HL-60 (cell line): Measurements from ENCODE around the gene MAEA.

Experiments
- REST ChIP-seq: IDR thresholded peaks from 2 replicates; pipeline ENCODE4 v1.6.1; 2012; ENCODE audit warnings: low read depth; ENCODE audit not compliant: insufficient replicate concordance
- TF ChIP-seq, protein P1 (sequence below): IDR thresholded peaks from one replicate; pipeline ENCODE4 v1.5.1; 2011; ENCODE audit warnings: low read length, control low read depth, inconsistent platforms; ENCODE audit not compliant: insufficient read depth

DNA sequence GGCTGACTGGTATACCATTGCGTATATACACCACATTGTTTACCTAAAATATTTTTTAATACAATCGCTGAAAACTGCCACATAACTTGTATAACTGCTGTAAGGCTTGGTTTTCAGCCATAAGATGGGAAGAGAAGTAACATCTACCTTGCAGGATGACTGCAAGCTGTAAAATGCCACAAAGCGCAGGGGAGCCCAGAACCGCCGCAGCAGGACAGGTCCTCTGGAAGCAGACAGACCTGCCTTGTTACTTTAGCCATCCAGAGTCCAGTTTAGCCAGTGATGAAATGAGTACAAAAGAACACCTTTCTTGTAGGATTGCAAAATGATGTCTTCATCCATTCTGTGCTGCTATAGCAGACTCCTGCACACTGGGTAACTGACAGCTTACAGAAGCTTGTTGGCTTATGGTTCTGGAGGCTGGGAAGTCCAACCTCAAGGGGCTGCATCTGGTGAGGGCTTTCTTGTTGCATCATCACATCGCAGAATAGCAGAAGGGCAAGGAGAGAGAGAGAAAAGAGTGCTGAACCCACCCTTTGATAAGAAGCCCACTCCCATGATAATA, 36.7 kb upstream of the MAEA start:
- TF ChIP-seq, protein P1, sequence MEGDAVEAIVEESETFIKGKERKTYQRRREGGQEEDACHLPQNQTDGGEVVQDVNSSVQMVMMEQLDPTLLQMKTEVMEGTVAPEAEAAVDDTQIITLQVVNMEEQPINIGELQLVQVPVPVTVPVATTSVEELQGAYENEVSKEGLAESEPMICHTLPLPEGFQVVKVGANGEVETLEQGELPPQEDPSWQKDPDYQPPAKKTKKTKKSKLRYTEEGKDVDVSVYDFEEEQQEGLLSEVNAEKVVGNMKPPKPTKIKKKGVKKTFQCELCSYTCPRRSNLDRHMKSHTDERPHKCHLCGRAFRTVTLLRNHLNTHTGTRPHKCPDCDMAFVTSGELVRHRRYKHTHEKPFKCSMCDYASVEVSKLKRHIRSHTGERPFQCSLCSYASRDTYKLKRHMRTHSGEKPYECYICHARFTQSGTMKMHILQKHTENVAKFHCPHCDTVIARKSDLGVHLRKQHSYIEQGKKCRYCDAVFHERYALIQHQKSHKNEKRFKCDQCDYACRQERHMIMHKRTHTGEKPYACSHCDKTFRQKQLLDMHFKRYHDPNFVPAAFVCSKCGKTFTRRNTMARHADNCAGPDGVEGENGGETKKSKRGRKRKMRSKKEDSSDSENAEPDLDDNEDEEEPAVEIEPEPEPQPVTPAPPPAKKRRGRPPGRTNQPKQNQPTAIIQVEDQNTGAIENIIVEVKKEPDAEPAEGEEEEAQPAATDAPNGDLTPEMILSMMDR, result no peak
- no peak for TF ChIP-seq REST
